WTC11 (cell line): Measurements from ENCODE around the gene LAPTM5. TPM values are rescaled to one million over a fixed set of nuclear protein-coding genes. Genes with fewer than 3 reads are reported as not detected.

Source experiments
- ATAC-seq: fragments of 200-7000 bp; cut with Tn5 transposase; 2 replicates; pipeline ENCODE4 v1.10.0; 2021; ENCODE audit warnings: mild to moderate bottlenecking, moderate library complexity
- CTCF ChIA-PET: fragments of 300-600 bp; sonication (Branson Sonifier 250); formaldehyde crosslinking; loops from one replicate; lab custom pipeline; 2021; ENCODE audit warnings: antibody characterized with exemption; lab: Charles Lee
- POLR2A ChIA-PET: fragments of 350-600 bp; sonication (Branson Sonifier 250); formaldehyde crosslinking; loops from one replicate; lab custom pipeline; 2021; ENCODE audit warnings: antibody characterized with exemption; lab: Charles Lee
- DNase-seq: peaks from one replicate; pipeline ENCODE4 v3.0.0; 2021; ENCODE audit warnings: low spot score
- H3K27ac Mint-ChIP-seq: 2 replicates; pipeline ENCODE4 v1.8.0; 2021; ENCODE audit warnings: mixed read lengths
- H3K27me3 Mint-ChIP-seq: 2 replicates; pipeline ENCODE4 v1.8.0; 2021; ENCODE audit warnings: low read depth, mild to moderate bottlenecking, moderate library complexity, mixed read lengths
- H3K36me3 Mint-ChIP-seq: 2 replicates; pipeline ENCODE4 v1.8.0; 2021; ENCODE audit warnings: mixed read lengths
- H3K4me1 Mint-ChIP-seq: 2 replicates; pipeline ENCODE4 v1.8.0; 2022; ENCODE audit warnings: mixed read lengths
- H3K4me3 Mint-ChIP-seq: 2 replicates; pipeline ENCODE4 v1.8.0; 2021; ENCODE audit warnings: mild to moderate bottlenecking, moderate library complexity, mixed read lengths
- H3K9me3 Mint-ChIP-seq: 2 replicates; pipeline ENCODE4 v1.8.0; 2021; ENCODE audit warnings: mixed read lengths
- ARID4B ChIP-seq: sonication (generic); formaldehyde crosslinking; IDR thresholded peaks from 2 replicates; pipeline ENCODE4 v1.8.0; 2023; ENCODE audit warnings: missing genetic modification reagents, mild to moderate bottlenecking, borderline replicate concordance
- ESRRA ChIP-seq: sonication (generic); formaldehyde crosslinking; IDR thresholded peaks from 2 replicates; pipeline ENCODE4 v1.8.1; 2022; ENCODE audit warnings: mild to moderate bottlenecking, missing genetic modification reagents, borderline replicate concordance
- KAT7 ChIP-seq: sonication (generic); formaldehyde crosslinking; IDR thresholded peaks from 2 replicates; pipeline ENCODE4 v1.8.1; 2023; ENCODE audit warnings: missing genetic modification reagents, mild to moderate bottlenecking, borderline replicate concordance
- MLX ChIP-seq: sonication (generic); formaldehyde crosslinking; IDR thresholded peaks from 2 replicates; pipeline ENCODE4 v1.8.1; 2023; ENCODE audit warnings: mild to moderate bottlenecking, missing genetic modification reagents, moderate library complexity
- MXD4 ChIP-seq: fragments of 250-450 bp; sonication (Bioruptor Pico); IDR thresholded peaks from 2 replicates; pipeline ENCODE4 v1.8.0; 2021; ENCODE audit warnings: mild to moderate bottlenecking, moderate library complexity, borderline replicate concordance
- NR3C1 ChIP-seq: sonication (generic); formaldehyde crosslinking; conservative IDR thresholded peaks from 2 replicates; pipeline ENCODE4 v1.8.1; 2023; ENCODE audit warnings: low read depth, mild to moderate bottlenecking, missing genetic modification reagents
- OVOL2 ChIP-seq: fragments of 250-450 bp; sonication (Bioruptor Pico); IDR thresholded peaks from 2 replicates; pipeline ENCODE4 v1.9.0; 2021; ENCODE audit warnings: mild to moderate bottlenecking, borderline replicate concordance
- RELA ChIP-seq: sonication (generic); formaldehyde crosslinking; IDR thresholded peaks from 2 replicates; pipeline ENCODE4 v1.8.1; 2022; ENCODE audit warnings: missing genetic modification reagents, mild to moderate bottlenecking, borderline replicate concordance
- USF1 ChIP-seq: sonication (generic); formaldehyde crosslinking; IDR thresholded peaks from 2 replicates; pipeline ENCODE4 v1.8.0; 2022; ENCODE audit warnings: mild to moderate bottlenecking, missing genetic modification reagents
- ZNF138 ChIP-seq: sonication (generic); formaldehyde crosslinking; conservative IDR thresholded peaks from 2 replicates; pipeline ENCODE4 v1.8.1; 2022; ENCODE audit warnings: mild to moderate bottlenecking, moderate library complexity, missing genetic modification reagents
- ZNF263 ChIP-seq: sonication (generic); formaldehyde crosslinking; IDR thresholded peaks from 2 replicates; pipeline ENCODE4 v1.8.1; 2022; ENCODE audit warnings: low read depth, mild to moderate bottlenecking, moderate library complexity, missing genetic modification reagents
- ZNF423 ChIP-seq: fragments of 250-450 bp; sonication (Bioruptor Pico); IDR thresholded peaks from 2 replicates; pipeline ENCODE4 v2.1.2; 2022; ENCODE audit warnings: mild to moderate bottlenecking, moderate library complexity
- ZSCAN18 ChIP-seq: fragments of 250-450 bp; sonication (Bioruptor Pico); IDR thresholded peaks from 2 replicates; pipeline ENCODE4 v2.1.2; 2022; ENCODE audit warnings: mild to moderate bottlenecking, moderate library complexity
- total RNA-seq: library from RNA; stranded (reverse); gene quantifications from 3 replicates; pipeline ENCODE4 v1.2.3, GENCODE V29; 2021
- TF ChIP-seq, protein P1 (sequence below): sonication (generic); formaldehyde crosslinking; IDR thresholded peaks from 2 replicates; pipeline ENCODE4 v1.8.1; 2023; ENCODE audit warnings: mild to moderate bottlenecking, missing genetic modification reagents
- TF ChIP-seq, protein P2 (sequence below): sonication (generic); formaldehyde crosslinking; conservative IDR thresholded peaks from 2 replicates; pipeline ENCODE4 v1.8.1; 2022; ENCODE audit warnings: mild to moderate bottlenecking, missing genetic modification reagents

The LAPTM5 gene
- total RNA-seq, 1 experiment from 2014 or later: 1.3 TPM

DNA sequence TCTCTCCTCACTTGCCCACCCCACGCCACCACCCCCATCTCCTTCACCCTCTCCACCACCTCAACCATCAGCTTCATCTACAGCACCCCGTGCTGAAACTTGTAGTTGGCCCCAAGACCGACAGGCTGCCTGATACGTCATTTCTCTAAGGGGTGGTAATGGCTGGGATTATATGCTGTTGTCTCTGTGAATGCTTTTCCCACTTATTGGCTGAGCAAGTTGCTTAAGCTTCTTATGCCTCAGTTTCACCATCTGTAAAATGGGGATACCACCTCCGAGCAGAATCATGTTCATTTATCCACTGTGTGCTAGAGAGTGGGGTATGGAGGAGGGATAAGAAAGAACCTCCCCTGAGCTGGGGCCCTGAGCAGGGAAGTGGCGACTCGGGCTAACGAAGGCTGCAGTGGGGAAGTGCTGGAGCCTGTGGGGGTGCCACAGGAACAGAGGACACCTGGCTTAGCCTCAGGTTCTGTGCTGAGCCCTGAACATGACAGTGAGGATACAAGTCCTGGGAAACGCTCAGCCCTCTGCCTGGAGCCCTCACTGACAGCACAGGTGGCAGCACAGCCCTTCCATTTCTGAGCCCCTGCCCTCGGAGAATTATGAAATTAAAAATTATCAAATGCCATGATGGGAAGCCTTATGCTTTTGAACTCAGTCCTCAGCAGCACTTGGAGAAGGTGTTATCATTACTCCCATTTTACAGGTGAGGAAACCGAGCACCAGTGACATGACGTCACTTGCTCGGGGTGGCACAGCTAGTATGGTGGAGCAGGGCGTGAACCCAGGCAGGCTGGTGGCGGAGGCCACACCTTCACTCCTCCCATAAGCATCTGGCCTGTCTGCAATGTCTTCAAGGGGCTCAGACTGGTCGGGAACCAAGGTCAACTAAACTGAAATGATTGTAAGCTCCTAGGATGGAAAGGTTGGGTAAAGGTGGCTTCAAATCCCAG lies 37.0 kb downstream of the LAPTM5 start:
- ATAC-seq (no peak), DNase-seq (no peak)
- no peak for TF ChIP-seq MLX (CRISPR knock-in tag)
- no peak for TF ChIP-seq ZNF423 (CRISPR knock-in tag)
- no peak for TF ChIP-seq NR3C1 (CRISPR knock-in tag)
- TF ChIP-seq ZNF138 (CRISPR knock-in tag): no peak
- TF ChIP-seq MXD4 (CRISPR knock-in tag): no peak
- no peak for TF ChIP-seq OVOL2 (CRISPR knock-in tag)
- no peak for TF ChIP-seq USF1 (CRISPR knock-in tag)
- TF ChIP-seq ZNF263 (CRISPR knock-in tag): no peak
- TF ChIP-seq RELA: no peak
- TF ChIP-seq, protein P1, sequence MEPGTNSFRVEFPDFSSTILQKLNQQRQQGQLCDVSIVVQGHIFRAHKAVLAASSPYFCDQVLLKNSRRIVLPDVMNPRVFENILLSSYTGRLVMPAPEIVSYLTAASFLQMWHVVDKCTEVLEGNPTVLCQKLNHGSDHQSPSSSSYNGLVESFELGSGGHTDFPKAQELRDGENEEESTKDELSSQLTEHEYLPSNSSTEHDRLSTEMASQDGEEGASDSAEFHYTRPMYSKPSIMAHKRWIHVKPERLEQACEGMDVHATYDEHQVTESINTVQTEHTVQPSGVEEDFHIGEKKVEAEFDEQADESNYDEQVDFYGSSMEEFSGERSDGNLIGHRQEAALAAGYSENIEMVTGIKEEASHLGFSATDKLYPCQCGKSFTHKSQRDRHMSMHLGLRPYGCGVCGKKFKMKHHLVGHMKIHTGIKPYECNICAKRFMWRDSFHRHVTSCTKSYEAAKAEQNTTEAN (CRISPR knock-in tag): no peak
- no peak for TF ChIP-seq ESRRA
- no peak for TF ChIP-seq ZSCAN18 (CRISPR knock-in tag)
- TF ChIP-seq, protein P2, sequence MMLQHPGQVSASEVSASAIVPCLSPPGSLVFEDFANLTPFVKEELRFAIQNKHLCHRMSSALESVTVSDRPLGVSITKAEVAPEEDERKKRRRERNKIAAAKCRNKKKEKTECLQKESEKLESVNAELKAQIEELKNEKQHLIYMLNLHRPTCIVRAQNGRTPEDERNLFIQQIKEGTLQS (CRISPR knock-in tag): no peak
- TF ChIP-seq KAT7 (CRISPR knock-in tag): no peak
- TF ChIP-seq ARID4B (CRISPR knock-in tag): no peak
- ChIA-PET CTCF (interaction anchor here (1.0 to 5.7 kb wide), 14 partner anchors 7 to 208 kb away, joined by 3 to 290 read pairs (median 14); partner anchors contain the start of gene LAPTM5), POLR2A (interaction anchor here (0.7 kb wide), 1 partner anchor 57 kb away, joined by 4 read pairs; no protein-coding TSS in a partner anchor)
- H3K4me1 Mint-ChIP-seq: peaks cover 4% of the 10 kb centered on the region
- H3K4me3 Mint-ChIP-seq: no peak overlapping the region
- peaks cover 5% of the 10 kb centered on the region for H3K36me3 Mint-ChIP-seq
- no peak overlapping the region for H3K27ac Mint-ChIP-seq
- H3K9me3 Mint-ChIP-seq: peaks cover 19% of the 10 kb centered on the region
- peaks cover 4% of the 10 kb centered on the region for H3K27me3 Mint-ChIP-seq
